GM10266 (cell line): Measurements from ENCODE around the gene LONP1.

Source experiments
- DNase-seq: peaks from one replicate; pipeline ENCODE4 v3.0.0; 2012; ENCODE audit errors: extremely low spot score
- TF ChIP-seq, protein P1 (sequence below): IDR thresholded peaks from 2 replicates; pipeline ENCODE4 v1.5.1; 2012; ENCODE audit warnings: mild to moderate bottlenecking, low read depth; ENCODE audit not compliant: control insufficient read depth, insufficient read depth; ENCODE audit errors: missing control alignments

The LONP1 gene

DNA sequence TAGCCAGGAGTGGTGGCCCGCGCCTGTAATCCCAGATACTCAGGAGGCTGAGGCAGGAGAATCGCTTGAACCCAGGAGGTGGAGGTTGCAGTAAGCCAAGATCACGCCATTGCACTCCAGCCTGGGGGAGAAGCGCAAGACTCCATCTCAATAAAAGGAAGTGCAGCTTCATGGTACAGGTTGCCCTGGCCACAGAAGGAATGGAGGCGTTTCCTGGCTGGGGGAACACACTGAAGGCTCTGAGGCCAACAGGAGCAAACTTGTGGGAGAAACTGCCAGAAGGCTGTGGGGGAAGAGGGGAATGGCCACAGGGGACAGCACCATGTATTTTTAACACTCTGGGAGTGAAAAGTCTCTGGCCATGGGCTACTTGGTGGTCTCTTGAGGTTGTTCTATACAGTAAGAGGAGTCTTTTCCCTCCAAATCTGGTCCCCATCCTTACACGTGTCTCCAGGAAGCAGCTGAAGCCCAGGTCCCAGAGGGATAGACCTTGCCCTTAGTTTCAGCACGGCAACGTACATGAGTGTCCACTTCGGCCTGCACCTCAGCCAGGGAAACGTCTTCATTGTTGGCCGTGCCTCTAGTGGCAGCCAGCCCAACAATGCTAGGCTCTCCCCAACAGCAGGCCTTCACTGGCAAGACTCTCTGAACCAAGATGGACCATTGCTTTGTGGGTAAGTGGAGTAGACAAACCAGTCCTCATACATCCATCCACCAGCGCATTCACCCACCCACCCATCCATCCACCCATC lies 47.1 kb downstream of the LONP1 start:
- TF ChIP-seq, protein P1, sequence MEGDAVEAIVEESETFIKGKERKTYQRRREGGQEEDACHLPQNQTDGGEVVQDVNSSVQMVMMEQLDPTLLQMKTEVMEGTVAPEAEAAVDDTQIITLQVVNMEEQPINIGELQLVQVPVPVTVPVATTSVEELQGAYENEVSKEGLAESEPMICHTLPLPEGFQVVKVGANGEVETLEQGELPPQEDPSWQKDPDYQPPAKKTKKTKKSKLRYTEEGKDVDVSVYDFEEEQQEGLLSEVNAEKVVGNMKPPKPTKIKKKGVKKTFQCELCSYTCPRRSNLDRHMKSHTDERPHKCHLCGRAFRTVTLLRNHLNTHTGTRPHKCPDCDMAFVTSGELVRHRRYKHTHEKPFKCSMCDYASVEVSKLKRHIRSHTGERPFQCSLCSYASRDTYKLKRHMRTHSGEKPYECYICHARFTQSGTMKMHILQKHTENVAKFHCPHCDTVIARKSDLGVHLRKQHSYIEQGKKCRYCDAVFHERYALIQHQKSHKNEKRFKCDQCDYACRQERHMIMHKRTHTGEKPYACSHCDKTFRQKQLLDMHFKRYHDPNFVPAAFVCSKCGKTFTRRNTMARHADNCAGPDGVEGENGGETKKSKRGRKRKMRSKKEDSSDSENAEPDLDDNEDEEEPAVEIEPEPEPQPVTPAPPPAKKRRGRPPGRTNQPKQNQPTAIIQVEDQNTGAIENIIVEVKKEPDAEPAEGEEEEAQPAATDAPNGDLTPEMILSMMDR, result no peak
- no peak for DNase-seq

DNA sequence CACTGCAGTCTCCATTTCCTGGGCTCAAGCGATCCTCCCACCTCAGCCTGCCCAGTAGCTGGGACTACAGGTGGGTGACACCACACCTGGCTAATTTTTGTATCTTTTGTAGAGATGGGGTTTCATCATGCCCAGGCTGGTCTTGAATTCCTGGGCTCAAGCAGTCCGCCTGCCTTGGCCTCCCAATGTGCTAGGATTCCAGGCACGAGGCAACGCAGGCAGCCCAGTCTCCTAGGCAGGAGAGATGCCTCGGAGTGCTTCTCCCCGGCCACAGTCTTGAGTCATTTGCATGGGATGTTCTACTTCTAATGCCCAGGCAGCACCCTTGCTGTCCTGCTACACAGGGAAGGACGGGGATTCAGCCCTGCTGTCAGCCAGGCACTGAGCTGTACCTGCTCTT lies 48.3 kb downstream of the LONP1 start:
- TF ChIP-seq, protein P1, result no peak
- DNase-seq, result no peak

DNA sequence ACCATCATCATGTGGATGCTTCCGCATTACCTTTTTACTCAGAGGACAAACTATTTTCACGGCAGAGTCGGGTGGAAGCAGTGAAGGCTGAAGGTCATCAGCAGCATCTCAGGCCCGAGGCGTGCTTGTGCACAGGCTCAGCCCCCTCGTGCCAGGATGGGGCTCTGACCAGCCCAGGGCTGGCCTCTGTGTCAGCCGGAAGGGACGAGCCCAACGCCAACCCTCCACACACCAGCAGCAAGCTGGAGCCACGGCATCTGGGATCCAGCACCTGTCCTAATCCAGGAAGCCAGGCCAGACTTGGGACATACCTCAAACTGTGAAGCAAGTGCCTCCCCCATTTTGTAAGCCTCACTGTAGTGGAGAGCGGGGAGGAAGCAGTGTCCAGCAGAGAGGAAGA lies 50.7 kb downstream of the LONP1 start:
- DNase-seq, result no peak
- TF ChIP-seq, protein P1, result no peak

DNA sequence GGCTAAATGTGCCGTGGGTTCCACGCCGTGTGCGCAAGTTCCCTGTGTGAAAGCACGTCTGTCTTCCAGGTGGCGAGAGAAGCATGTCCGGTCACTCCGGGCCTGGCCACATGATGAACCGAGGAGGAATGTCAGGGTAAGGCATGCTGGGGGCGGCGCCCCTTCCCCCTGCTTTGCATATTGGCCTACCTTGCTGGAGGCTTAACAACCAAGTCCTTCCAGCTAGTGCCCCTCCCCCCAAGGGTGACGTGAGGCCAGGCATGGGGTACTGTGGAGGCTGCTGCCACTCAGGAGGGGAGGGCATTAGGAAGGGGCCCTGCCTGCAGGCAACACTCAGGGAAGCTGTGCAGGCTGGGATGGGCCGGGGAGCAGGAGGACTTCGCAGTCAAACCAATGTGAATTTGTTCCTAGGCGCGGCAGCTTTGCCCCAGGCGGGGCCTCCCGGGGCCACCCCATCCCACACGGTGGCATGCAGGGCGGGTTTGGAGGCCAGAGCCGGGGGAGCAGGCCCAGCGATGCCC lies 52.1 kb downstream of the LONP1 start:
- TF ChIP-seq, protein P1, result no peak
- DNase-seq, result no peak

DNA sequence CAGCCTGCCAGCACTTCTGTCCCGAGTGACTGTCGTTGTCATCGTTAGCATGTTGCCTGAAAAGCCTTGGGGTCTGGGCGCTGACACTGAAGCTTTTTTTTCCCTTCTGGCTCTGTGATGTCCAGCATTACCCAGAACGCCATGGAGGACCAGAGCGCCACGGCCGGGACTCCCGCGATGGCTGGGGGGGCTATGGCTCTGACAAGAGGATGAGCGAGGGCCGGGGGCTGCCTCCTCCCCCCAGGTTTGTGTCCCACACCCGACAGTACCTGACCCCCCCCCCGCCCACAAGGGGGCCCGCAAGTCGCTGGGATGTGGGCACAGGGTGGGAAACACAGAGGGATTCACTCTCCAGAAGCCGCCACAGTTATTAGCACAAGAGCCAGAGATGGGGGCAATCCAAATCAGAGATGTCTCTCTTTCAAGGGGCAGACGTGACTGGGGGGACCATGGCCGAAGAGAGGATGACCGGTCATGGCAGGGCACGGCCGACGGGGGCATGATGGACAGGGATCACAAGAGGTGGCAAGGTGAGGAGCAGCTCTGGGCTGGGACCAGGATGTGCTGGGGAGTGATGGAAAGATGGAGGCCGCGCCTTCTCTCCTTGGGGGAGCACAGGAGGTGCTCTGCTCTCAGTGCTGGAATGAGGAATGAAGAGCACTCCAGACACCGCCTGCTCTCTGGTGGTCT lies 52.9 kb downstream of the LONP1 start:
- TF ChIP-seq, protein P1, result no peak

DNA sequence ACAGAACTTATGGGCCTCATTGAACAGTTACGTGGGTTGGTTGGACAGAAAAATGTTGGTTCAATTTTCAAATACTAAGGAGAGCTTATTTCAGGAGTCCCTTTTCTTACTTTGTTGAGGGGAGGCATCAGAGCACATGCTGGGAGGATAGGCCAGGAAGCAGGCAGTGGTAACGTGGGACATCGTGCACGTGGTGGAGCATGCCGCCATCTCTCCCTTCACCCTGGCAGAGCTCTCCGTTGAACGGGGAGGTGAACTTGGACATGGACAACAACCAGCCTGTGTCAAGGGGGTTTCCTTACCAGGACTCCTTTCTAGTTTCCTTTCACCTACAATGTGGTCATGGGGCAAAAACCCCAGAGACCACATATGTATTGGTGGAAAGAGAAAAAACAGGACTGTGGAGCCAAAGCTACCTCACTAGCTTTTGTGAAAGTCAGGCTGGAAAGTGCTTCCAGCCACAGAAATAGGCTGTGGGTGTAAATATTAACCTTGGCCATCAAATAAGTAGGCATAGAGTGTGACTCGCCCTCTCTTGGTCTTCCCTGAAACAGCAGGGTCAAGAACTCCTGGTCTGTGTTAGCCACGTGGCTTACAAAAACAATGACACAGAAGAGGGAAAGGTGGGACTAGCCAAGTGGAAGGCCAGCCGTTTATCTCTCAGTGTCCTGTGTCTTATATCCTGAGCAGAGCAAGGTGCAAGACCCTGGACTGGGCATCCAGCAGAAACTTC lies 54.0 kb downstream of the LONP1 start:
- DNase-seq, result no peak

More for the DNA sequence above, 52.9 kb downstream of the LONP1 start:
- no peak for DNase-seq

More for the DNA sequence above, 54.0 kb downstream of the LONP1 start:
- TF ChIP-seq, protein P1, result no peak
